Uterus (tissue), 4 donors: Measurements from ENCODE around the gene POLR2H. TPM values are rescaled to one million over a fixed set of nuclear protein-coding genes. Genes with fewer than 3 reads are reported as not detected.

Source experiments
- DNase-seq, 2 donors: peaks; one replicate each; pipeline ENCODE4 v3.0.0-alpha.2; 2019 to 2020
- H3K27ac ChIP-seq, 2 donors: fragments of 200-600 bp; sonication (generic); 1 replicate in 1 of 2; 2 replicates in 1 of 2; pipeline ENCODE4 v1.5.1; 2016 to 2018
- H3K27me3 ChIP-seq, 2 donors: fragments of 200-600 bp; sonication (generic); one replicate each; pipeline ENCODE4 v1.5.1; 2018 to 2019; ENCODE audit warnings: control low read depth in 1 of 2
- H3K36me3 ChIP-seq, 2 donors: fragments of 200-600 bp; sonication (generic); one replicate each; pipeline ENCODE4 v1.5.1; 2019; ENCODE audit warnings: control low read depth in 1 of 2
- H3K4me1 ChIP-seq, 2 donors: fragments of 200-600 bp; sonication (generic); one replicate each; pipeline ENCODE4 v1.5.1; 2018 to 2019; ENCODE audit warnings: control low read depth in 1 of 2
- H3K4me3 ChIP-seq, 2 donors: fragments of 200-600 bp; sonication (generic); 1 replicate in 1 of 2; 2 replicates in 1 of 2; pipeline ENCODE4 v1.5.1; 2018 to 2019; ENCODE audit warnings: mild to moderate bottlenecking in 1 of 2
- H3K9me3 ChIP-seq, 2 donors: fragments of 200-600 bp; sonication (generic); one replicate each; pipeline ENCODE4 v1.5.1; 2019; ENCODE audit warnings: control low read depth in 1 of 2
- POLR2A ChIP-seq, 2 donors: fragments of 450-650 bp; IDR thresholded peaks; one replicate each; pipeline ENCODE4 v1.6.1; 2016; ENCODE audit warnings: antibody characterized with exemption in 2 of 2, mild to moderate bottlenecking in 1 of 2, moderate library complexity in 1 of 2
- intact Hi-C: fragments of 100-400 bp; cut with DNase I; formaldehyde crosslinking; loops from one replicate; pipeline ENCODE4 v1.15.1; 2023; ENCODE audit warnings: low total_unique reads
- total RNA-seq, 4 donors: library from RNA; depleted of rRNA in 3 of 4; stranded (reverse); fragments of >200 nt in 3 of 4; gene quantifications; one replicate each; pipeline versions ENCODE4 v1.1.0 to v1.2.4, GENCODE V29; 2014 to 2023
- TF ChIP-seq, protein P1 (sequence below), 4 experiments: fragments of 200-600 bp in 2 of 4; fragments of 450-650 bp in 2 of 4; sonication (generic) in 2 of 4; IDR thresholded peaks; one replicate each; pipeline ENCODE4 v1.5.1; 2016 to 2019; ENCODE audit warnings: antibody characterized with exemption in 4 of 4, mild to moderate bottlenecking in 2 of 4, moderate library complexity in 1 of 4
- donor health status: DM: yes; HTN: yes; CAD: no.

Gene POLR2H
- total RNA-seq, 4 donors from 2014 or later: 52.8 to 103 (median 82.7) TPM

DNA sequence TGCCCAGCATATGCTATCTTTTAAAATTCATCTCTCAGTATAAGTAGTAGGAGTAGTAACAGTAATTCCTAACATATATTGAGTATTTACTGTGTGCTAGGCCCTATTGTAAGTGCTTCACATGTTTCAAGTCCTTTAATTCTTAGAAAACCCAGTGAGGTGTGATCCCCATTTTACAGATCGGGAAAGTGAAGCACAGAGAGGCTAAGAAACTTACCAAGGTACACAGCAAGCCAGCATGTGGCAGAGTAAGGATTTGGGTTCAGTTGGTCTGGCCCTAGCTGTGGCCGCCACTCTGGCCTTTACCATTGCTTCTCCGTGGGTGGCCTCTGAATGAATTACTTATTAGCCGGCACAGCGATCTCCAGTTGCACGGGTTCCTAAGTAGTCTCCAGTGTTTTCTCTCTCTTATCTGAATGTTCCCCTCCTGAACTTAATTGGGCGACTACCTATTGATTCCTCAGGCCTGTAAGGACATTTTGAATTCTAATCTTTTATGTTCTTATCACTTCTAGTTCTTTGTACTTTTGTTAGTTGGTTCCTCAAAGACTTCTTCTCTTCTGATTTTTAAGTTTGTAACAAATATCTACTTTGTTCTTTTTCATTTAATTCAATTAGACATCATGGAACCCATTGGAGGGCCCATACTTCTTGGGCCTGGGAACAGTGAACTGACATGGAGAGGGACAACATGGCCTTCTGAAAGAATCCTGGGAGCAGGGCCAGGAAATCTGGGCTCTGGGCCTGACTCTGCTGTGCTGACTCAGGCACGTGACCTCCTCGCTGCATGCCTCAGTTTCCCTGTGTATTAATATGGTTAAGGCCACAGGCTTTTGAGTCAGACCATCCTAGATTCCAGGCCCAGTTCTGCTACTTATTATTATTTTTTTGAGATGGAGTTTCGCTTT, 11.7 kb upstream of the POLR2H start:
- Histone ChIP-seq H3K27me3 (no peaks in the 10 kb centered on the region), H3K36me3 (no peaks in the 10 kb centered on the region), H3K4me3 (no peak overlapping the region), H3K27ac (no peak overlapping the region), H3K9me3 (no peaks in the 10 kb centered on the region), H3K4me1 (peaks cover 0 to 10% of the 10 kb centered on the region in 2 donors)
- intact Hi-C loops: loop anchor here (5.0 kb wide), 1 partner anchor 48 kb away; no protein-coding TSS in a partner anchor
- DNase-seq: no peak
- TF ChIP-seq, protein P1, sequence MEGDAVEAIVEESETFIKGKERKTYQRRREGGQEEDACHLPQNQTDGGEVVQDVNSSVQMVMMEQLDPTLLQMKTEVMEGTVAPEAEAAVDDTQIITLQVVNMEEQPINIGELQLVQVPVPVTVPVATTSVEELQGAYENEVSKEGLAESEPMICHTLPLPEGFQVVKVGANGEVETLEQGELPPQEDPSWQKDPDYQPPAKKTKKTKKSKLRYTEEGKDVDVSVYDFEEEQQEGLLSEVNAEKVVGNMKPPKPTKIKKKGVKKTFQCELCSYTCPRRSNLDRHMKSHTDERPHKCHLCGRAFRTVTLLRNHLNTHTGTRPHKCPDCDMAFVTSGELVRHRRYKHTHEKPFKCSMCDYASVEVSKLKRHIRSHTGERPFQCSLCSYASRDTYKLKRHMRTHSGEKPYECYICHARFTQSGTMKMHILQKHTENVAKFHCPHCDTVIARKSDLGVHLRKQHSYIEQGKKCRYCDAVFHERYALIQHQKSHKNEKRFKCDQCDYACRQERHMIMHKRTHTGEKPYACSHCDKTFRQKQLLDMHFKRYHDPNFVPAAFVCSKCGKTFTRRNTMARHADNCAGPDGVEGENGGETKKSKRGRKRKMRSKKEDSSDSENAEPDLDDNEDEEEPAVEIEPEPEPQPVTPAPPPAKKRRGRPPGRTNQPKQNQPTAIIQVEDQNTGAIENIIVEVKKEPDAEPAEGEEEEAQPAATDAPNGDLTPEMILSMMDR (IDR thresholded peaks at IDR 0.05): no peak
- no peak for TF ChIP-seq POLR2A (IDR thresholded peaks at IDR 0.05)

- no peak for TF ChIP-seq POLR2A (IDR thresholded peaks at IDR 0.05)
- H3K27ac ChIP-seq: no peak overlapping the region
- peaks cover 0 to 10% of the 10 kb centered on the region in 2 donors for H3K4me1 ChIP-seq
- no peak for DNase-seq
- intact Hi-C loops: loop anchor here (5.0 kb wide), 1 partner anchor 48 kb away; no protein-coding TSS in a partner anchor
- no peaks in the 10 kb centered on the region for H3K9me3 ChIP-seq
- no peaks in the 10 kb centered on the region for H3K27me3 ChIP-seq
- no peaks in the 10 kb centered on the region for H3K36me3 ChIP-seq
- H3K4me3 ChIP-seq: no peak overlapping the region
Observed at GRCh38 chr3:184350618-184351017, 10.9 kb upstream of the POLR2H start.

DNA sequence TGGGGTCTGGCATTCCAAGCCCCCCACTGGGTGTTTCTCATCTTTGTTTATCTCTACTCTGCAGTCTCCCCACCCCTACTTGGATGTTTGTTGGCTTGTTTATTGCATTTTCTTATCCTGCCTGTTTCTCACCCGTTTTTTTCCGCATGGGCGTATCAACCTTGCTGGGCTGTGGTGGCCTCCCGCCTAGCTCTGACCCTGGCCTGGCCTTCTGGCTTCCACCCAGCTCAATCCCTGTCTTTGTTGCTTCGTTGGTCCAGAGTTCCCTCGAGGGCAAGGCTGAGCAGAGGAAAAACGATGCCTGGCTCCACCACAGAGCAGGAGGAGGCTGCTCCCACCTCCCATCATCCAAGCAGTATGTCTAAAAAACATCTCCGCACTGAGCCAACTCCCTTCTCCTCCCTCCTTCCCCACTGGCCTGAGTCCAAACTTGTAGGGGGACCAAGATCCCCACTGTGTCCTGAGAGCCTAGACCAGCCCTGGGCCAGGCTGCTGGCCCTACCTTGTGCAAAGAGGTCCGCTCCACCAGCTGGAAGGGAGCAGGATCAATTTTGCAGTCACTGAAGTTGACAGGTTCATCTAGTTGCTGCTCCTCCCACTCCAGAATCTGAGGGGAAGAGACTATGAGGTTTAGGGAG, 9.9 kb upstream of the POLR2H start:
- no peaks in the 10 kb centered on the region for H3K9me3 ChIP-seq
- peak overlapping the region; percentile 23 to 34 for H3K27ac ChIP-seq
- intact Hi-C loops: loop anchor here (5.0 kb wide), 1 partner anchor 49 kb away; no protein-coding TSS in a partner anchor
- no peak for TF ChIP-seq POLR2A (IDR thresholded peaks at IDR 0.05)
- TF ChIP-seq, protein P1 (IDR thresholded peaks at IDR 0.05): no peak
- DNase-seq: no peak
- no peaks in the 10 kb centered on the region for H3K36me3 ChIP-seq
- no peak overlapping the region for H3K4me3 ChIP-seq
- peaks cover 0 to 10% of the 10 kb centered on the region in 2 donors for H3K4me1 ChIP-seq
- no peaks in the 10 kb centered on the region for H3K27me3 ChIP-seq

DNA sequence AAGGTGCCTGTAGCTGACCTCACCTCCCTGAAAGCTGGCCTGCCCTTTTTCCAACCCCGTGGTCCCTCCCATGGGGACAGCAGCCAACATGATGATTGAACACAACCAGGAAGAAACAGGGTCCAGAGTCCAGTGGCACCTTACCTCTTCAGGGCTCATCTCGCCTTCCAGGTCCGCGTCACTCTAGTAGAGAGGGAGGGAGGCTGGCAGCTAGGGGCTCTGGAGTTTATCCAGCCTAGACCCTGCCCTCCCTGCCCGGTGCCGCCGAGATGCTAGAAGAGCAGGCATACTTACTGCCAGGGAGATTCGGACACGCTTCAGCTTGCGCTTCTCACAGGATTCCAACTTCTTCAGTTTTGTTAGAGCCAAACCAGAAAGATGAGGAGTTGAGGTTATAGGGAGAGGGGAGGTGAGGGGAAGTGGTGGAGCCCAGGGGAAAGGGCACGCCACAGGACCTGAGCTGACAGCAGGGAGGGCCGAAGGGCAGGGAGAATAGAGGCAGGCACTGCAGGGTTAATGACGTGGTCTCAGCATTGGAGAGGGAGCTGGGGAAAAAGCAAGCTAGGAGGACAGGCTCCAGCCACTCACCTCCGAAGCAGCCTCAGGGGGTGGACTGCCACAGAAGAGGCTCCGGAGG, 9.2 kb upstream of the POLR2H start:
- no peak for TF ChIP-seq POLR2A (IDR thresholded peaks at IDR 0.05)
- TF ChIP-seq, protein P1 (IDR thresholded peaks at IDR 0.05): no peak
- intact Hi-C loops: loop anchor here (5.0 kb wide), 1 partner anchor 50 kb away; no protein-coding TSS in a partner anchor
- Histone ChIP-seq H3K4me3 (no peak overlapping the region), H3K27ac (peak overlapping the region in 1 of 2 donors; percentile 34), H3K27me3 (no peaks in the 10 kb centered on the region), H3K9me3 (no peaks in the 10 kb centered on the region), H3K36me3 (no peaks in the 10 kb centered on the region), H3K4me1 (peaks cover 0 to 10% of the 10 kb centered on the region in 2 donors)
- no peak for DNase-seq

GRCh38 chr3:184352897-184353545, 8.5 kb upstream of the POLR2H start:
- no peak for TF ChIP-seq POLR2A (IDR thresholded peaks at IDR 0.05)
- TF ChIP-seq, protein P1 (IDR thresholded peaks at IDR 0.05): no peak
- no peak overlapping the region for H3K27ac ChIP-seq
- H3K4me3 ChIP-seq: no peak overlapping the region
- intact Hi-C loops: loop anchor here (5.0 kb wide), 1 partner anchor 51 kb away; no protein-coding TSS in a partner anchor
- no peaks in the 10 kb centered on the region for H3K9me3 ChIP-seq
- H3K27me3 ChIP-seq: no peaks in the 10 kb centered on the region
- peaks cover 0 to 10% of the 10 kb centered on the region in 2 donors for H3K4me1 ChIP-seq
- no peak for DNase-seq
- H3K36me3 ChIP-seq: no peaks in the 10 kb centered on the region
